A549 treated with dexamethasone at 1 μM for 4 hours (cell line): Measurements from ENCODE around the gene GUCD1. TPM values are rescaled to one million over a fixed set of nuclear protein-coding genes. Genes with fewer than 3 reads are reported as not detected.

Experiments used
- total RNA-seq: library from RNA; stranded (reverse); fragments of 200-300 nt; extraction: Qiagen RNA extraction; gene quantifications from 5 replicates; pipeline ENCODE4 v1.2.3, GENCODE V29; 2022

GUCD1 gene
- 47.3 to 58.7 TPM (median 51.2 TPM) in 5 replicates for total RNA-seq

GRCh38 chr22:24554313-24555164 lies at the start of gene GUCD1:
TSS of gene GUCD1 (minus strand) at chr22:24555138. CDS start at chr22:24554991, 147 bp downstream.

GRCh38 chr22:24602847-24603769 lies 48.2 kb upstream of the GUCD1 start, which contains the start of gene GGT1:
TSS of gene GGT1 (plus strand) at chr22:24603193. CDS start at chr22:24611082, 7,889 bp downstream.

GRCh38 chr22:24592851-24593558 lies 38.1 kb upstream of the GUCD1 start, which contains the start of gene LRRC75B:
TSS of gene LRRC75B (minus strand) at chr22:24593073. CDS start at chr22:24593039, 34 bp downstream.

GRCh38 chr22:24555165-24556039 lies 464 bp upstream of the GUCD1 start, which contains the start of gene SNRPD3:
TSS of gene SNRPD3 (plus strand) at chr22:24555999. CDS start at chr22:24557675, 1,676 bp downstream.

GRCh38 chr22:24494528-24495364 lies 60.2 kb downstream of the GUCD1 start, which contains the start of gene UPB1:
TSS of gene UPB1 (plus strand) at chr22:24495332. CDS start at chr22:24495404, 72 bp downstream.

Other genes with a start within 250 kb of the GUCD1 start
- gene ADORA2A, start 127.5 kb downstream of the GUCD1 start, total RNA-seq: 0.71 to 1.2 TPM (median 0.80 TPM) in 5 replicates
- 0.02 TPM in 1 of 5 replicates, not detected in the others for gene UPB1, start 59.8 kb downstream of the GUCD1 start, total RNA-seq
- 155 to 270 TPM (median 162 TPM) in 5 replicates for gene SNRPD3, start 861 bp upstream of the GUCD1 start, total RNA-seq
- gene LRRC75B, start 37.9 kb upstream of the GUCD1 start, total RNA-seq: 5.2 to 8.2 TPM (median 7.0 TPM) in 5 replicates
- 85.7 to 110 TPM (median 107 TPM) in 5 replicates for gene GGT1, start 48.1 kb upstream of the GUCD1 start, total RNA-seq
- not detected in 5 replicates for gene PIWIL3, start 219.6 kb upstream of the GUCD1 start, total RNA-seq